Endothelial cell of umbilical vein (primary cell): ENCODE measurements around the gene CDS2. TPM values are rescaled to one million over a fixed set of nuclear protein-coding genes. Genes with fewer than 3 reads are reported as not detected.

Experiments used
- BruUV-seq: library from RNA; stranded (reverse); fragments of 400-500 nt; replicated peaks from 2 replicates; lab custom pipeline; 2021; lab: Mats Ljungman, UMichigan
- CTCF ChIA-PET: fragments of 300-600, 350-600 bp; sonication (Branson Sonifier 250); formaldehyde crosslinking; loops from one replicate; lab custom pipeline; 2021; ENCODE audit warnings: antibody characterized with exemption, inconsistent platforms; lab: Charles Lee
- POLR2A ChIA-PET: fragments of 300-600, 350-600 bp; sonication (Branson Sonifier 250); formaldehyde crosslinking; loops from one replicate; lab custom pipeline; 2021; ENCODE audit warnings: antibody characterized with exemption, inconsistent platforms; lab: Charles Lee
- DNase-seq: peaks from one replicate; pipeline ENCODE4 v3.0.0-alpha.2; 2011; ENCODE audit warnings: low read depth, low spot score
- FAIRE-seq: peaks from 2 replicates; lab custom pipeline; 2011; peaks lifted over from hg19 to GRCh38; lab: Jason Lieb, UNC
- H2AFZ ChIP-seq: 2 replicates; pipeline ENCODE4 v1.6.0; 2012; ENCODE audit warnings: low read depth, low read length, control low read depth, inconsistent platforms
- H3K27ac ChIP-seq: 2 replicates; pipeline ENCODE4 v1.5.1; 2011; ENCODE audit warnings: low read depth, mild to moderate bottlenecking, control low read depth, low read length, moderate library complexity; ENCODE audit not compliant: insufficient read depth
- H3K27me3 ChIP-seq, 2 experiments: 2 replicates each; pipeline versions ENCODE4 v1.6.0 to v1.6.1; 2011; ENCODE audit warnings: low read length in 2 of 2, mixed read lengths in 1 of 2; ENCODE audit not compliant: control insufficient read depth in 2 of 2, insufficient read depth in 2 of 2
- H3K36me3 ChIP-seq, 2 experiments: 2 replicates in 1 of 2; 3 replicates in 1 of 2; pipeline ENCODE4 v1.5.1; 2011; ENCODE audit warnings: low read length in 2 of 2, mild to moderate bottlenecking in 1 of 2, moderate library complexity in 1 of 2; ENCODE audit not compliant: control insufficient read depth in 2 of 2, insufficient read depth in 2 of 2; ENCODE audit errors: extremely low read depth in 1 of 2
- H3K4me1 ChIP-seq: 3 replicates; pipeline ENCODE4 v1.5.1; 2011; ENCODE audit warnings: mild to moderate bottlenecking, low read length; ENCODE audit not compliant: control insufficient read depth, insufficient read depth; ENCODE audit errors: extremely low read depth
- H3K4me2 ChIP-seq: 2 replicates; pipeline ENCODE4 v1.6.1; 2011; ENCODE audit warnings: low read length, control low read depth, mixed read lengths; ENCODE audit not compliant: insufficient read depth
- H3K4me3 ChIP-seq, 3 experiments: fragments of 200-600 bp in 1 of 3; sonication (generic), shearing (Covaris generic) in 1 of 3; replicated peaks in 1 of 3; 2 replicates each; pipeline ENCODE4 v1.5.1; 2011 to 2016; ENCODE audit warnings: control low read depth in 3 of 3, low read length in 3 of 3, mild to moderate bottlenecking in 2 of 3, inconsistent platforms in 1 of 3, low read depth in 1 of 3, moderate library complexity in 1 of 3; ENCODE audit not compliant: insufficient read depth in 1 of 3
- H3K79me2 ChIP-seq: 2 replicates; pipeline ENCODE4 v1.6.0; 2012; ENCODE audit warnings: low read length, inconsistent platforms; ENCODE audit not compliant: control insufficient read depth, insufficient read depth
- H3K9ac ChIP-seq: replicated peaks from 2 replicates; pipeline ENCODE3; 2011; ENCODE audit warnings: low read length, control low read depth; ENCODE audit not compliant: insufficient read depth; ENCODE audit errors: extremely low read depth
- H3K9me1 ChIP-seq: replicated peaks from 3 replicates; pipeline ENCODE4 v1.6.0; 2011; ENCODE audit warnings: mild to moderate bottlenecking, low read length; ENCODE audit not compliant: control insufficient read depth, insufficient read depth; ENCODE audit errors: extremely low read depth
- H3K9me3 ChIP-seq: replicated peaks from 2 replicates; pipeline ENCODE4 v1.5.1; 2012; ENCODE audit warnings: low read length, inconsistent platforms; ENCODE audit not compliant: control insufficient read depth, insufficient read depth
- H4K20me1 ChIP-seq: replicated peaks from 2 replicates; pipeline ENCODE3; 2011; ENCODE audit warnings: mild to moderate bottlenecking, low read length; ENCODE audit not compliant: control insufficient read depth, insufficient read depth; ENCODE audit errors: extremely low read depth
- EZH2 ChIP-seq: IDR thresholded peaks from 2 replicates; pipeline ENCODE4 v1.6.1; 2012; ENCODE audit warnings: borderline replicate concordance, low read depth, mild to moderate bottlenecking, moderate library complexity, low read length, inconsistent platforms; ENCODE audit not compliant: severe bottlenecking
- MYC ChIP-seq: IDR thresholded peaks from one replicate; pipeline ENCODE4 v1.6.1; 2011; ENCODE audit warnings: mild to moderate bottlenecking, low read depth, low read length
- POLR2AphosphoS5 ChIP-seq: IDR thresholded peaks from 2 replicates; pipeline ENCODE4 v1.6.1; 2012; ENCODE audit warnings: low read depth, mild to moderate bottlenecking, control low read depth, low read length, moderate library complexity; ENCODE audit not compliant: insufficient read depth
- dilution Hi-C: fragments of 300-500 bp; cut with MboI; formaldehyde crosslinking; loops from one replicate; pipeline ENCODE4 v1.15.0; 2019; ENCODE audit warnings: low sequenced_read_pairs; ENCODE audit not compliant: extremely low pct_ligation_motif_present
- intact Hi-C: fragments of 100-400 bp; cut with micrococcal nuclease; formaldehyde crosslinking; loops from one replicate; pipeline ENCODE4 v1.10.0; 2022
- polyA plus RNA-seq, 4 experiments: library from polyadenylated mRNA; depleted of rRNA in 3 of 4; stranded (reverse) in 3 of 4; unstranded in 1 of 4; fragments of >200 nt; gene quantifications; 2 replicates each; pipeline versions ENCODE4 v1.2.1 to v1.2.3, GENCODE V29; 2011 to 2012; ENCODE audit warnings: missing spikeins in 1 of 4
- total RNA-seq: library from RNA; stranded (reverse); gene quantifications from 2 replicates; pipeline ENCODE4 v1.2.3, GENCODE V29; 2021
- TF ChIP-seq, protein P1 (sequence below), 2 donors: IDR thresholded peaks; 1 replicate in 1 of 2; 2 replicates in 1 of 2; pipeline ENCODE4 v1.5.1; 2011; ENCODE audit warnings: low read length in 2 of 2, mild to moderate bottlenecking in 2 of 2, moderate library complexity in 2 of 2, control low read depth in 1 of 2, inconsistent platforms in 1 of 2, low read depth in 1 of 2; ENCODE audit not compliant: insufficient read depth in 1 of 2; ENCODE audit errors: extremely low read depth in 1 of 2

CDS2 gene
- total and polyA plus RNA-seq, 2 donors (not counting 3 experiments of a cell fraction or from before 2014, with no cell fraction given), result 47.0 to 49.0 TPM

GRCh38 chr20:5119143-5119434 lies 7.7 kb upstream of the CDS2 start:
- peaks cover 22% of the 10 kb centered on the region for H3K4me1 ChIP-seq
- TF ChIP-seq MYC, result no peak
- no peak for TF ChIP-seq EZH2
- no peak for TF ChIP-seq POLR2AphosphoS5
- TF ChIP-seq, protein P1, sequence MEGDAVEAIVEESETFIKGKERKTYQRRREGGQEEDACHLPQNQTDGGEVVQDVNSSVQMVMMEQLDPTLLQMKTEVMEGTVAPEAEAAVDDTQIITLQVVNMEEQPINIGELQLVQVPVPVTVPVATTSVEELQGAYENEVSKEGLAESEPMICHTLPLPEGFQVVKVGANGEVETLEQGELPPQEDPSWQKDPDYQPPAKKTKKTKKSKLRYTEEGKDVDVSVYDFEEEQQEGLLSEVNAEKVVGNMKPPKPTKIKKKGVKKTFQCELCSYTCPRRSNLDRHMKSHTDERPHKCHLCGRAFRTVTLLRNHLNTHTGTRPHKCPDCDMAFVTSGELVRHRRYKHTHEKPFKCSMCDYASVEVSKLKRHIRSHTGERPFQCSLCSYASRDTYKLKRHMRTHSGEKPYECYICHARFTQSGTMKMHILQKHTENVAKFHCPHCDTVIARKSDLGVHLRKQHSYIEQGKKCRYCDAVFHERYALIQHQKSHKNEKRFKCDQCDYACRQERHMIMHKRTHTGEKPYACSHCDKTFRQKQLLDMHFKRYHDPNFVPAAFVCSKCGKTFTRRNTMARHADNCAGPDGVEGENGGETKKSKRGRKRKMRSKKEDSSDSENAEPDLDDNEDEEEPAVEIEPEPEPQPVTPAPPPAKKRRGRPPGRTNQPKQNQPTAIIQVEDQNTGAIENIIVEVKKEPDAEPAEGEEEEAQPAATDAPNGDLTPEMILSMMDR (IDR thresholded peaks at IDR 0.05; ENCODE audit: extremely low read depth in 1 of 2, insufficient read depth in 1 of 2, low read depth in 1 of 2, low read length in 2 of 2), result no peak
- H4K20me1 ChIP-seq, result no peaks in the 10 kb centered on the region
- peak; percentile 55 for FAIRE-seq
- dilution Hi-C loops, result no loop called here
- no peaks in the 10 kb centered on the region for H3K9me3 ChIP-seq
- intact Hi-C loops, result no loop called here
- H3K36me3 ChIP-seq, result peaks cover 0 to 3% of the 10 kb centered on the region in 2 experiments
- no peaks in the 10 kb centered on the region for H3K9me1 ChIP-seq
- H3K4me2 ChIP-seq, result peak overlapping the region; percentile 91
- H3K27me3 ChIP-seq, result no peaks in the 10 kb centered on the region
- no peak overlapping the region for H2AFZ ChIP-seq
- POLR2A ChIA-PET, result interaction anchor here (1.7 kb wide), 1 partner anchor 73 kb away, joined by 6 read pairs; no protein-coding TSS in a partner anchor
- no peak for DNase-seq
- peak overlapping the region; percentile 87 for H3K9ac ChIP-seq
- H3K79me2 ChIP-seq, result peaks cover 37% of the 10 kb centered on the region
- CTCF ChIA-PET, result interaction anchor here (0.7 to 1.5 kb wide), 3 partner anchors 18 to 505 kb away, joined by 3 to 4 read pairs (median 4); no protein-coding TSS in a partner anchor
- no TSS peak for BruUV-seq
- peak overlapping the region; percentile 83 to 95 (median 90) for H3K4me3 ChIP-seq
- H3K27ac ChIP-seq, result peak overlapping the region; percentile 58
